Fibroblast of lung (primary cell): ENCODE measurements around the gene USP33.

Experiments used
- CTCF ChIP-seq, 2 donors: IDR thresholded peaks in 1 of 2; conservative IDR thresholded peaks in 1 of 2; 1 replicate in 1 of 2; 2 replicates in 1 of 2; pipeline ENCODE4 v1.5.1; 2011 to 2012; ENCODE audit warnings: low read length in 2 of 2, control low read depth in 1 of 2, inconsistent platforms in 1 of 2, low read depth in 1 of 2, mild to moderate bottlenecking in 1 of 2
- EZH2 ChIP-seq: IDR thresholded peaks from 2 replicates; pipeline ENCODE4 v1.5.1; 2012; ENCODE audit warnings: low read length, control low read depth, mild to moderate bottlenecking; ENCODE audit errors: missing control alignments

- no peak for TF ChIP-seq EZH2
- no peak for TF ChIP-seq CTCF (conservative IDR thresholded peaks at IDR 0.05 in 1 of 2, IDR thresholded peaks at IDR 0.05 in 1 of 2; ENCODE audit: low read depth in 1 of 2, low read length in 2 of 2)
Measured at GRCh38 chr1:77756052-77756754, 3.4 kb downstream of the USP33 start.
